CD4-positive, alpha-beta T cell (primary cell): ENCODE measurements around the gene CYB5R3. TPM values are rescaled to one million over a fixed set of nuclear protein-coding genes. Genes with fewer than 3 reads are reported as not detected.

Experiments
- ATAC-seq: fragments of 200-7000 bp; cut with Tn5 transposase; one replicate; pipeline ENCODE4 v1.10.0; 2022; ENCODE audit warnings: mild to moderate bottlenecking; ENCODE audit not compliant: poor library complexity
- CTCF ChIA-PET: fragments of 350-600 bp; sonication (Branson Sonifier 250); formaldehyde crosslinking; loops from one replicate; lab custom pipeline; 2021; ENCODE audit warnings: antibody characterized with exemption, inconsistent platforms; lab: Charles Lee
- POLR2A ChIA-PET: fragments of 350-600 bp; sonication (Branson Sonifier 250); formaldehyde crosslinking; loops from one replicate; lab custom pipeline; 2021; ENCODE audit warnings: antibody characterized with exemption, inconsistent platforms; lab: Charles Lee
- DNase-seq, 14 experiments: peaks; one replicate each; pipeline ENCODE4 v3.0.0-alpha.2; 2013 to 2020; ENCODE audit warnings: mixed read lengths in 2 of 14
- H3K27ac ChIP-seq, 2 donors: one replicate each; pipeline versions ENCODE4 v1.5.1 to v1.7.0; 2013; ENCODE audit warnings: low read length in 2 of 2, low read depth in 1 of 2, mild to moderate bottlenecking in 1 of 2
- H3K27me3 ChIP-seq, 2 experiments: 1 replicate in 1 of 2; 2 replicates in 1 of 2; pipeline versions ENCODE4 v1.6.1 to v1.7.0; 2013; ENCODE audit warnings: low read length in 2 of 2, control low read depth in 1 of 2, mild to moderate bottlenecking in 1 of 2, moderate library complexity in 1 of 2; ENCODE audit not compliant: insufficient read depth in 2 of 2, control insufficient read depth in 1 of 2
- H3K36me3 ChIP-seq: one replicate; pipeline ENCODE4 v1.6.1; 2013; ENCODE audit warnings: low read length, control low read depth; ENCODE audit not compliant: insufficient read depth
- H3K4me1 ChIP-seq: one replicate; pipeline ENCODE4 v1.6.1; 2013; ENCODE audit warnings: low read length, control low read depth; ENCODE audit not compliant: insufficient read depth
- H3K4me3 ChIP-seq: one replicate; pipeline ENCODE4 v1.5.1; 2013; ENCODE audit warnings: mild to moderate bottlenecking, low read length, moderate library complexity
- H3K9me3 ChIP-seq, 2 experiments: 1 replicate in 1 of 2; 2 replicates in 1 of 2; pipeline versions ENCODE4 v1.6.1 to v1.7.0; 2013; ENCODE audit warnings: low read length in 2 of 2, mild to moderate bottlenecking in 2 of 2, control low read depth in 1 of 2, moderate library complexity in 1 of 2; ENCODE audit not compliant: control insufficient read depth in 1 of 2, insufficient read depth in 1 of 2
- H3K27ac Mint-ChIP-seq: one replicate; pipeline ENCODE4 v1.8.0; 2020; ENCODE audit warnings: mixed read lengths
- H3K27me3 Mint-ChIP-seq: one replicate; pipeline ENCODE4 v1.8.0; 2021; ENCODE audit warnings: mixed read lengths
- H3K36me3 Mint-ChIP-seq: one replicate; pipeline ENCODE4 v1.8.0; 2021; ENCODE audit warnings: low read depth, mixed read lengths
- H3K4me1 Mint-ChIP-seq: one replicate; pipeline ENCODE4 v1.8.0; 2021; ENCODE audit warnings: low read depth, mixed read lengths
- H3K4me3 Mint-ChIP-seq: one replicate; pipeline ENCODE4 v1.8.0; 2020; ENCODE audit warnings: mild to moderate bottlenecking, mixed read lengths
- H3K9me3 Mint-ChIP-seq: one replicate; pipeline ENCODE4 v1.8.0; 2020; ENCODE audit warnings: mixed read lengths
- intact Hi-C, 2 experiments: fragments of 100-400 bp; cut with DNase I in 1 of 2; cut with micrococcal nuclease in 1 of 2; formaldehyde crosslinking; loops; one replicate each; pipeline versions ENCODE4 v1.15.1 to v1.9.0; 2023 to 2025; cut with DNase I, micrococcal nuclease
- total RNA-seq, 174 experiments: library from RNA in 2 of 174; stranded (reverse) in 2 of 174; gene quantifications; one replicate each; pipeline ENCODE4 v1.2.3 and lab custom pipeline; 2021 to 2026
- TF ChIP-seq, protein P1 (sequence below): fragments of 200-600 bp; IDR thresholded peaks from one replicate; pipeline ENCODE4 v1.8.0; 2022; ENCODE audit warnings: antibody characterized with exemption, mild to moderate bottlenecking

Gene CYB5R3
- total RNA-seq, 2 experiments from 2014 or later: 39.8 to 41.2 TPM

DNA sequence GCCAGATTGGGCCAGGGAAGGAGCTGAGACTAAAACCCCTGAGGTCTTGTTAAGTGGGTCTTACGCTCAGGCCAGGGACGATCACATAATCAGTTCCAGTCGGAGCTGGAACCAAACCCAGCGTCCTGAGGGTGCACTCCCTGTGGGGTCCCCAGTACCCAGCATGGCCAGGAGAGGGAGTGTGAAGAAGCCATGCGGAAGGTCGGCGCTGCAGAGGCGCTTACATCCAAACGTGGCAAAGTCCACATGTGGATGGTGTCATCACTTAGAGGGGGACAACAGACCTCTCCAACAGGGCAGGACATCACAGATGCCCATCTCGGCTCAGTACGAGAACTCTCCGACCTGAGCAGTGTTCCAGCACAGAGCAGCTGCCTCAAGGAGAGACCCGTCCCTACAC, 17.1 kb downstream of the CYB5R3 start:
- TF ChIP-seq, protein P1, sequence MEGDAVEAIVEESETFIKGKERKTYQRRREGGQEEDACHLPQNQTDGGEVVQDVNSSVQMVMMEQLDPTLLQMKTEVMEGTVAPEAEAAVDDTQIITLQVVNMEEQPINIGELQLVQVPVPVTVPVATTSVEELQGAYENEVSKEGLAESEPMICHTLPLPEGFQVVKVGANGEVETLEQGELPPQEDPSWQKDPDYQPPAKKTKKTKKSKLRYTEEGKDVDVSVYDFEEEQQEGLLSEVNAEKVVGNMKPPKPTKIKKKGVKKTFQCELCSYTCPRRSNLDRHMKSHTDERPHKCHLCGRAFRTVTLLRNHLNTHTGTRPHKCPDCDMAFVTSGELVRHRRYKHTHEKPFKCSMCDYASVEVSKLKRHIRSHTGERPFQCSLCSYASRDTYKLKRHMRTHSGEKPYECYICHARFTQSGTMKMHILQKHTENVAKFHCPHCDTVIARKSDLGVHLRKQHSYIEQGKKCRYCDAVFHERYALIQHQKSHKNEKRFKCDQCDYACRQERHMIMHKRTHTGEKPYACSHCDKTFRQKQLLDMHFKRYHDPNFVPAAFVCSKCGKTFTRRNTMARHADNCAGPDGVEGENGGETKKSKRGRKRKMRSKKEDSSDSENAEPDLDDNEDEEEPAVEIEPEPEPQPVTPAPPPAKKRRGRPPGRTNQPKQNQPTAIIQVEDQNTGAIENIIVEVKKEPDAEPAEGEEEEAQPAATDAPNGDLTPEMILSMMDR: no peak
- no peak for ATAC-seq
- no peaks in the 10 kb centered on the region for H3K27me3 ChIP-seq
- H3K36me3 ChIP-seq: peaks cover 70% of the 10 kb centered on the region
- Mint-ChIP-seq H3K4me1 (no peaks in the 10 kb centered on the region), H3K9me3 (no peaks in the 10 kb centered on the region), H3K36me3 (peaks cover 53% of the 10 kb centered on the region), H3K27ac (no peak overlapping the region), H3K27me3 (no peaks in the 10 kb centered on the region), H3K4me3 (no peak overlapping the region)
- CTCF ChIA-PET: no interaction called here
- DNase-seq: peak in 1 of 14 experiments; percentile 26
- no peak overlapping the region for H3K27ac ChIP-seq
- POLR2A ChIA-PET: no interaction called here
- intact Hi-C loops: no loop called here
- no peaks in the 10 kb centered on the region for H3K9me3 ChIP-seq
- H3K4me1 ChIP-seq: no peaks in the 10 kb centered on the region
- H3K4me3 ChIP-seq: no peak overlapping the region

DNA sequence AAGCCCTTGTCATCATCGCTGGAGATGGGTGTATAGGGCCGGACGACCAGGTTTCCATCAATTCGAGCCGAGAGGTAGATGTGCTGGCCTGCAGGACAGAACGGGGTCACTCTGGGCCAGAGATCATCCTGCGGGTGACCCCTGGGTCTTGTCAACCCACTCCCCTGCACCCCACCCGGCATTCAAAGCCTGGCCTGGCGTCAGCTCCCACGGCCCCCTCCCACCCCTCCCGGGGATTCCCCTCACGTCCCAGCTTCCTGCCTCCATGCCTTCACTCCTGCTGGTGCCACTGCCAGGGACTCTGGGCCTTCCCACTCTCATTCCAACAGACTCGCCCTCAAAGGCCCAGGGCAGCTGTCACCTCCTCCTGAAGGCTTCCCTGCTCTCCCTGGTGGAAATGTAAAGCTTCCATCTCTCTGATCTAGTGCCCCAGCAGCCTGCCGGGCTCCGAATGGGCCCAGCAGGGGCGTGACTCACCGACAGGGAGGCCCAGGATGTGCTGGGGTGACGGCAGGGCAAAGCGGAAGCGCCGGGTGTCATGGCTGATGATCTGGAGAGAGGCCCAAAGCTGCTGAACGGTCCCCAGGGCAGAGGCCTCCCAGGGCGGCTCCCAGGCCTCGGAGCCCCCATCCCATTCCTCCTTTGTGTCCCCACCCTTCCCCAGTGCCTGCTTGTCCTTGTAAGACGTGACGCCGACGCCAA, 18.1 kb downstream of the CYB5R3 start:
- no peaks in the 10 kb centered on the region for H3K4me1 Mint-ChIP-seq
- no peak for DNase-seq
- H3K9me3 Mint-ChIP-seq: no peaks in the 10 kb centered on the region
- H3K27ac ChIP-seq: no peak overlapping the region
- no peak overlapping the region for H3K4me3 ChIP-seq
- no peak for ATAC-seq
- H3K27me3 ChIP-seq: no peaks in the 10 kb centered on the region
- no peaks in the 10 kb centered on the region for H3K27me3 Mint-ChIP-seq
- ChIA-PET POLR2A (no interaction called here), CTCF (no interaction called here)
- H3K9me3 ChIP-seq: no peaks in the 10 kb centered on the region
- no peaks in the 10 kb centered on the region for H3K4me1 ChIP-seq
- H3K36me3 ChIP-seq: peaks cover 69% of the 10 kb centered on the region
- peaks cover 55% of the 10 kb centered on the region for H3K36me3 Mint-ChIP-seq
- no peak overlapping the region for H3K27ac Mint-ChIP-seq
- intact Hi-C loops: no loop called here
- H3K4me3 Mint-ChIP-seq: no peak overlapping the region
- TF ChIP-seq, protein P1: no peak

DNA sequence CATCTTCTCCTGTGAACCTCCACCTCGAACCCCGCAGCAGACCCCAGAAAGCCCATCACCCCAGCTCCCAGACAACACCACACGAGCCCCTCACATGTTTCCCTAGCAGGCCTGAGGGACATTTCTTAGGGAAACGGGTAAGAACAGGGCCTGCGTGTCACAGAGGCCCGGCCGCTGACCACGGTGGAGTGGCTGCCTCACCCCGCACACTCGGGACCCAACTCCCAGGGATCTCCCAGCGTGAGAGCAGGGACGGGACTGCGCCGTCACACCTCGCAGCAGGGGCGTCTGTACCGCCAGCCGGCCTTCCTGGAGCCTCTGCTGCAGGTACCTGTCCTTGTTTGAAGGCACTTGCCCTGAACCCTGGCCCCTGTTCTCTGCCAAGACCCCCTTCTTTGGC, 19.0 kb downstream of the CYB5R3 start:
- Mint-ChIP-seq H3K9me3 (no peaks in the 10 kb centered on the region), H3K27me3 (no peaks in the 10 kb centered on the region), H3K27ac (no peak overlapping the region), H3K4me1 (no peaks in the 10 kb centered on the region), H3K4me3 (no peak overlapping the region), H3K36me3 (peaks cover 53% of the 10 kb centered on the region)
- H3K36me3 ChIP-seq: peaks cover 67% of the 10 kb centered on the region
- H3K27ac ChIP-seq: no peak overlapping the region
- ATAC-seq (no peak), DNase-seq (no peak)
- H3K9me3 ChIP-seq: no peaks in the 10 kb centered on the region
- ChIA-PET CTCF (no interaction called here), POLR2A (no interaction called here)
- no peak overlapping the region for H3K4me3 ChIP-seq
- H3K4me1 ChIP-seq: no peaks in the 10 kb centered on the region
- no peaks in the 10 kb centered on the region for H3K27me3 ChIP-seq
- intact Hi-C loops: no loop called here
- TF ChIP-seq, protein P1: no peak
